ENCODE measurements around the gene ANKRD13B. TPM values are rescaled to one million over a fixed set of nuclear protein-coding genes. Genes with fewer than 3 reads are reported as not detected.

Gene ANKRD13B
- total RNA-seq, 1 donor from 2014 or later, result 7.6 TPM

- no peaks in the 10 kb centered on the region for H3K9me3 Mint-ChIP-seq (ENCODE audit: unreplicated experiment)
- H3K4me3 Mint-ChIP-seq (ENCODE audit: unreplicated experiment), result no peak overlapping the region
- H3K27me3 Mint-ChIP-seq (ENCODE audit: unreplicated experiment), result peaks cover 25% of the 10 kb centered on the region
- DNase-seq (ENCODE audit: low spot score), result no peak
- no peak for TF ChIP-seq CTCF (IDR thresholded peaks at IDR 0.05; ENCODE audit: unreplicated experiment)
- H3K27ac Mint-ChIP-seq (ENCODE audit: unreplicated experiment), result no peak overlapping the region
- H3K4me1 Mint-ChIP-seq (ENCODE audit: unreplicated experiment), result peaks cover 31% of the 10 kb centered on the region
- peaks cover 35% of the 10 kb centered on the region for H3K36me3 Mint-ChIP-seq (ENCODE audit: low read depth, unreplicated experiment)
These were observed 10.6 kb upstream of the ANKRD13B start for GRCh38 chr17:29582254-29582765.

GRCh38 chr17:29582772-29583171 is 10.2 kb upstream of the ANKRD13B start:
- no peak overlapping the region for H3K4me3 Mint-ChIP-seq (ENCODE audit: unreplicated experiment)

GRCh38 chr17:29583324-29584248 is 9.3 kb upstream of the ANKRD13B start:
- H3K27ac Mint-ChIP-seq (ENCODE audit: unreplicated experiment), result peak overlapping the region; percentile 84
- peaks cover 28% of the 10 kb centered on the region for H3K36me3 Mint-ChIP-seq (ENCODE audit: low read depth, unreplicated experiment)
- peak overlapping the region; percentile 38 for H3K4me3 Mint-ChIP-seq (ENCODE audit: unreplicated experiment)
- no peak for DNase-seq (ENCODE audit: low spot score)
- no peak for TF ChIP-seq CTCF (IDR thresholded peaks at IDR 0.05; ENCODE audit: unreplicated experiment)
- peaks cover 40% of the 10 kb centered on the region for H3K4me1 Mint-ChIP-seq (ENCODE audit: unreplicated experiment)
- H3K27me3 Mint-ChIP-seq (ENCODE audit: unreplicated experiment), result peaks cover 20% of the 10 kb centered on the region
- H3K9me3 Mint-ChIP-seq (ENCODE audit: unreplicated experiment), result no peaks in the 10 kb centered on the region

More at GRCh38 chr17:29582772-29583171, 10.2 kb upstream of the ANKRD13B start:
- Mint-ChIP-seq H3K36me3 (ENCODE audit: low read depth, unreplicated experiment) (peaks cover 35% of the 10 kb centered on the region), H3K27ac (ENCODE audit: unreplicated experiment) (no peak overlapping the region), H3K4me1 (ENCODE audit: unreplicated experiment) (peaks cover 36% of the 10 kb centered on the region), H3K27me3 (ENCODE audit: unreplicated experiment) (peaks cover 25% of the 10 kb centered on the region), H3K9me3 (ENCODE audit: unreplicated experiment) (no peaks in the 10 kb centered on the region)
- no peak for TF ChIP-seq CTCF (IDR thresholded peaks at IDR 0.05; ENCODE audit: unreplicated experiment)
- DNase-seq (ENCODE audit: low spot score), result no peak

- peaks cover 38% of the 10 kb centered on the region for H3K4me1 Mint-ChIP-seq (ENCODE audit: unreplicated experiment)
- peaks cover 18% of the 10 kb centered on the region for H3K36me3 Mint-ChIP-seq (ENCODE audit: low read depth, unreplicated experiment)
- TF ChIP-seq CTCF (IDR thresholded peaks at IDR 0.05; ENCODE audit: unreplicated experiment), result no peak
- H3K27me3 Mint-ChIP-seq (ENCODE audit: unreplicated experiment), result peaks cover 15% of the 10 kb centered on the region
- no peak for DNase-seq (ENCODE audit: low spot score)
- no peaks in the 10 kb centered on the region for H3K9me3 Mint-ChIP-seq (ENCODE audit: unreplicated experiment)
- H3K27ac Mint-ChIP-seq (ENCODE audit: unreplicated experiment), result peak overlapping the region; percentile 88
- H3K4me3 Mint-ChIP-seq (ENCODE audit: unreplicated experiment), result peak overlapping the region; percentile 51
These were observed 8.4 kb upstream of the ANKRD13B start for GRCh38 chr17:29584452-29585079.

Measured in endothelial cell (in vitro differentiated cells).